Thoracic aorta (tissue), 2 donors: ENCODE results near the gene ATP7B. TPM values are rescaled to one million over a fixed set of nuclear protein-coding genes. Genes with fewer than 3 reads are reported as not detected.
A peak's percentile ranks its signal among the peaks of the same experiment; 100 is the strongest.

Experiments used
- ATAC-seq: fragments of 150-250 bp; one replicate; pipeline ENCODE4 v1.8.0; 2017; ENCODE audit warnings: low read depth; ENCODE audit not compliant: insufficient number of reproducible peaks, low FRiP score
- DNase-seq: peaks from one replicate; pipeline ENCODE4 v3.0.0-alpha.2; 2020; ENCODE audit warnings: low spot score
- H3K27ac ChIP-seq, 2 donors: fragments of 200-600 bp; sonication (generic); 1 replicate in 1 of 2; 2 replicates in 1 of 2; pipeline ENCODE4 v1.5.1; 2016; ENCODE audit warnings: mild to moderate bottlenecking in 2 of 2, moderate library complexity in 2 of 2
- H3K27me3 ChIP-seq: fragments of 200-600 bp; sonication (generic); replicated peaks from 2 replicates; pipeline ENCODE4 v1.6.0; 2016; ENCODE audit warnings: mild to moderate bottlenecking; ENCODE audit not compliant: insufficient read depth
- H3K36me3 ChIP-seq: fragments of 200-600 bp; sonication (generic); one replicate; pipeline ENCODE4 v1.5.1; 2016
- H3K4me1 ChIP-seq, 2 donors: fragments of 200-600 bp; sonication (generic); 1 replicate in 1 of 2; 2 replicates in 1 of 2; pipeline versions ENCODE4 v1.5.1 to v1.6.0; 2016; ENCODE audit warnings: low read depth in 2 of 2, mild to moderate bottlenecking in 1 of 2; ENCODE audit not compliant: control insufficient read depth in 1 of 2
- H3K4me3 ChIP-seq: fragments of 200-600 bp; sonication (generic); 2 replicates; pipeline ENCODE4 v1.5.1; 2016; ENCODE audit warnings: mild to moderate bottlenecking
- H3K9me3 ChIP-seq: fragments of 200-600 bp; sonication (generic); 2 replicates; pipeline ENCODE4 v1.5.1; 2016
- CTCF ChIP-seq: fragments of 200-600 bp; sonication (generic); IDR thresholded peaks from one replicate; pipeline ENCODE4 v1.5.1; 2019; ENCODE audit warnings: antibody characterized with exemption
- total RNA-seq, 2 donors: library from RNA; depleted of rRNA; stranded (reverse); fragments of >200 nt; gene quantifications; one replicate each; pipeline versions ENCODE4 v1.1.0 to v1.2.3, GENCODE V29; 2016

The ATP7B gene
- total RNA-seq: 1 to 10 TPM; 6.8 to 7.1 TPM

DNA sequence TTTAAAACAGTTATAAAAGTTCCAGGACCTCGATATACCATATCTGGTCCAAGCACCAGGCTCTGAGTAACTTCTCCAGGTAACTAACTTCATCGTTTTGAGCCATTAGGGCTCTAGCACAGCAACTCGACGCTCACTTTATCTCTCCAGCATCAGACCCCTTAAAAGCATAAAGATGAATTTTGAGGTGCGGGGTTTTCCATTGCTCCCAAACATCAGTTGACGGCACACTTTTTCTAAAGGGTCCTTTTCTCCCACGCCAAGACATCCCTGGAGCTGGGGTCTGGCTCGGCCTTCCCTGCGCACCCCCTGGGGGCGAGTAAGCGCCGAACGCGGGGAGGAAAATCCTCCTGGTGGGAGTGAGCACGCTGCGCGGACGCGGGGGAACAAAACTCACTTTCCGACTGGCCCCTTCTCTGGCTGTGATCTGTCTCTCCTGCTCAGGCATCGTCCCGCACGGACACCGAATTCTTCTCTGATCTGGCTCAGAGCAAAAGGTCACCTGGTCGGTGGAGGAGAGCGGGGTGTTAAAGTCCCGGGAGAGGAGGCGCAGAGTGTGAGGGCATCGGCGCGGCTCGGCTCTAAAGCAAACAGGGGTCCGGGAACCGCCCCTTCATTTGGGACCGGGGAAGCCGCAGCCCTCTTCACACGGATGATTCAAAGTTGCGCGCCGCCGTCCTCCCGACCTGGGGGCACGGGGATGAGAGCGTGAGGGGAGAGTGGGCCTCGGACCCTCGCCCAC, at the start of gene ATP7B:
TSS of gene ATP7B (minus strand) at position 561 of the 742 bp plus-strand sequence. CDS start at position 448, 113 bp downstream.
- ATAC-seq (no peak), DNase-seq (no peak)
- H3K9me3 ChIP-seq: no peaks in the 10 kb centered on the region
- no peaks in the 10 kb centered on the region for H3K27me3 ChIP-seq
- no peaks in the 10 kb centered on the region for H3K36me3 ChIP-seq
- peak within 1 kb of the TSS; percentile 96 for H3K4me3 ChIP-seq
- no peak for TF ChIP-seq CTCF
- peak within 1 kb of the TSS in 1 of 2 donors; percentile 66 for H3K27ac ChIP-seq
- H3K4me1 ChIP-seq: peaks cover 10 to 13% of the 10 kb centered on the region in 2 donors

GRCh38 chr13:52053460-52053859, 42.2 kb upstream of the ATP7B start:
- no peaks in the 10 kb centered on the region for H3K4me1 ChIP-seq
- TF ChIP-seq CTCF: no peak
- H3K4me3 ChIP-seq: no peak overlapping the region
- H3K27ac ChIP-seq: no peak overlapping the region
- H3K27me3 ChIP-seq: no peaks in the 10 kb centered on the region
- H3K36me3 ChIP-seq: no peaks in the 10 kb centered on the region
- DNase-seq: no peak
- no peaks in the 10 kb centered on the region for H3K9me3 ChIP-seq
- ATAC-seq: no peak

- H3K4me1 ChIP-seq: no peaks in the 10 kb centered on the region
- no peak for ATAC-seq
- H3K27ac ChIP-seq: no peak overlapping the region
- H3K9me3 ChIP-seq: no peaks in the 10 kb centered on the region
- no peaks in the 10 kb centered on the region for H3K27me3 ChIP-seq
- H3K4me3 ChIP-seq: no peak overlapping the region
- TF ChIP-seq CTCF: no peak
- H3K36me3 ChIP-seq: no peaks in the 10 kb centered on the region
- no peak for DNase-seq
Measured at GRCh38 chr13:52051400-52051799, 40.1 kb upstream of the ATP7B start.

DNA sequence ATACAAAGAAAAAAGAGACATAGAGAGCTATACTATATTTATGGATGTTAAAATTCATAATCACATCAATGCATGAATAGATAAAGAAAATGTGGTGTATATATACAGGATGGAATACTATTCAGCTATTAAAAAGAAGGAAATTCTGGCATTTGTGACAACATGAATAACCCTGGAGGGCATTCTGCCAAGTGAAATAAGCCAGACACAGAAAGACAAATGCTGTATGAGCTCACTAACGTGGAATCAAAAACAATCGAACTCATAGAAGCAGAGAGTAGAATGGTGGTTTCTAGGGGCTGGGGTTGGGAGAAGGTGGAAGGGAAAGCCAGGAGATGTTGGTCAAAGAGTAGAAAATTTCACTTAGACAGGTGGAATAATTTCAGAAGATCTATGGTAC, 37.3 kb upstream of the ATP7B start:
- no peak overlapping the region for H3K4me3 ChIP-seq
- DNase-seq: no peak
- H3K27ac ChIP-seq: no peak overlapping the region
- no peaks in the 10 kb centered on the region for H3K9me3 ChIP-seq
- TF ChIP-seq CTCF: no peak
- H3K36me3 ChIP-seq: no peaks in the 10 kb centered on the region
- H3K4me1 ChIP-seq: no peaks in the 10 kb centered on the region
- ATAC-seq: no peak
- no peaks in the 10 kb centered on the region for H3K27me3 ChIP-seq

- H3K4me1 ChIP-seq: no peaks in the 10 kb centered on the region
- DNase-seq (no peak), ATAC-seq (no peak)
- H3K27me3 ChIP-seq: no peaks in the 10 kb centered on the region
- H3K27ac ChIP-seq: no peak overlapping the region
- H3K36me3 ChIP-seq: no peaks in the 10 kb centered on the region
- H3K9me3 ChIP-seq: no peaks in the 10 kb centered on the region
- TF ChIP-seq CTCF: no peak
- H3K4me3 ChIP-seq: no peak overlapping the region
Measured at GRCh38 chr13:52047463-52047862, 36.2 kb upstream of the ATP7B start.
